ENCODE data around the gene PECR.
"Not testable (repeated sequence)": the region's sequence is repeated elsewhere in the genome, so short reads cannot be mapped to it uniquely, and the experiment has no call there.

PECR gene

GRCh38 chr2:216103213-216103612 lies 21.6 kb upstream of the PECR start:
- DNase-seq, result no peak

- no peak for DNase-seq
Measured at GRCh38 chr2:216101109-216101508, 19.5 kb upstream of the PECR start.

DNA sequence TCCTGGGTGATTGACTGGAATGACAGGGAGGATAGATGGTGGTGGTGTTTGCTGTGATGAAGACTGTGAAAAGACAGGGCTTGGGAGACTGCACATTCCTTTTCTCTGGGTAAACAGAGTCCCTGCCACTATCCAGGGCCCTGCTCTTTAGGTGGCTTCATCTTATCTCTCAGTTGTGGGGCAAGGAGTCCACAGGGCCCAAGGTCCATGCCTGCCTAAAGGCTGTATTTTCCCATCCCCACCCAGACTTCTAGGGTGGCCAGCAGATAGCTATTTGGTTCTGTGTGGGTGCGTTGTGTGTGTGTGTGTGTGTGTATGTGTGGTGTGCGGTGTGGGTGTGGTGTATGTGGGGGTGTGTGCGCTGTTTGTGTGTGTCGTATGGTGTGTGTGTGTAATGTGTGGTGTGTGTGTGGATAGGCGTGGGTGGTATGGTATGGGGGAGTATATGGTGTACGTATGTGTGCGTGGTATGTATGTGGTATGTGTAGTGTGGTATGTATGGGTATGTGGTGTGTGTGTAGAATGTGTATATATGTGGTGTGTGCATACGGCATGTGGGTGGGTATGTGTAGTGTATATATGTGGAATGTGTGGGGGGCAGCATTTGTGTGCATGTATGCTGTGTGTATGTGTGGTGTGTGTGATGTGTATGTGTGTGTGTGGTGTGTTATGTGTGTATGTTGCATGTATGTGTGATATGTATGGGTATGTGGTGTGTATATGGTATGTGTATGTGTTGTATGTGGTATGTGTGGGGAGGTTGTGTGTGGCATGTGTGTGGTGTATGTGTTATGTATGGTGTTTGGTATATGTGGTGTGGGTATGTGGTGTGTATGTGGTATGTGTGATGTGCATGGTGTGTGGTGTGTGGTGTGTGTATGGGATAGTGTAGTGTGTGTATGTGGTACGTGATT lies 17.1 kb upstream of the PECR start:
- DNase-seq, result no peak

- DNase-seq, result no peak
Measured at GRCh38 chr2:216094701-216095100, 13.1 kb upstream of the PECR start.

DNA sequence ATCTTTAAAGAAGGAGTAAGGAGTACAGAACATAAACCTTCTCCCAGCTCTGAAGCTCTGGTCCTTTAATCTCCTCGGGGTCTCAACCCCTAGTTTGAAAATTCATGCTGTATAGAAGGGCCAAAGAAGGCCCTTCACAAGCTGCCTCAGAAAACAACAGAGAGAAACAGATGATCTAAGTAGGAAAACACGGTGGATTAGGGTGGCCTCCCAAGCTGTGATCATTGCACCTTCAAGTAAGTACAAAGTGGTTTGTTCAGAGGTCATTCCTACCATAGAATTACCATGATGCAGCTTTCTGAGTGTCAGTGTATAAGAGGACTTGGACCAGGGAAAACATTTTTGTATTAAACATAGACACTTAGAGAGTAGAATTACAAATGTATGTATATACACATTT lies 11.0 kb upstream of the PECR start:
- DNase-seq, result no peak

- no peak for DNase-seq
Measured at GRCh38 chr2:216090369-216090786, 8.8 kb upstream of the PECR start.

GRCh38 chr2:216086207-216086893 lies 4.7 kb upstream of the PECR start:
- DNase-seq, result no peak

DNA sequence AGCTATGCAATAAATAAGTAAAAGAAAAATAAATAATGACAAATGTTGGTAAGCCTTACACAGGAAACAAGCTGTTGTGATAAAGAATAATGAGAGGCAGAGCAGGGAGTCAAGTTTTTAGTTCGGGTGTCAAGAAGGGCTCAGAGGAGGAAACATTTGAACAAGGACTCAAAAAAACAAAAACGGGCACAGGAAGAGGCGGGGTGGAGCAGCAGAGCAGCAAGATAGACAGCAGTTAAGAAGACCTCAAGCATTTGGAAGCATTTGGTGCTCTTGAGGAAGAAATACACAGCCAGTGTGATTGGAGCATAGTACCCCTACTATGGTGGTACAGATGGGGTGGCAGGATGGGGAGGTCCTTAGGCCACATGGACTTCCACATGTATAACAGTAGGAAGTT lies 2.9 kb upstream of the PECR start:
- peak; percentile 35 for DNase-seq

GRCh38 chr2:216083464-216084281 lies 2.1 kb upstream of the PECR start:
- peak; percentile 96 for DNase-seq

DNA sequence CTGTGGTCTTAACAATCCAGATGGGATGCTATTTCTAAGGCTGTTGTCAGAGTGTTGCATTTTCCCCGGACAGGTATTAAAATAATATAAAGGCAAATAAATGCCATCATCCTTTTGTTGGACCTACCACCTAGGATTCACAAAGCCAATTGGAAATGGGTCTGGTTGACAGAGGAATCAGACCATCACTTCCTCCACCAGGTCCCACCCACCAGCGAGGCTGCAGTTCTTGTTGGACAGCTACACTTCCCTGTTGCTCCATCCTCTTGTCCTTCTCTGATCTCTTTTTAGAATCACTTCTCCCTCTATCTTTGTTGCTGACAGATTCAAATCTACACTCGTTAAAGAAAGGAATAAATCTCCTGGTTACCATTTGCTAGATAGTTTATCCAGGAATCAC lies 1.2 kb upstream of the PECR start:
- DNase-seq, result peak; percentile 69

DNA sequence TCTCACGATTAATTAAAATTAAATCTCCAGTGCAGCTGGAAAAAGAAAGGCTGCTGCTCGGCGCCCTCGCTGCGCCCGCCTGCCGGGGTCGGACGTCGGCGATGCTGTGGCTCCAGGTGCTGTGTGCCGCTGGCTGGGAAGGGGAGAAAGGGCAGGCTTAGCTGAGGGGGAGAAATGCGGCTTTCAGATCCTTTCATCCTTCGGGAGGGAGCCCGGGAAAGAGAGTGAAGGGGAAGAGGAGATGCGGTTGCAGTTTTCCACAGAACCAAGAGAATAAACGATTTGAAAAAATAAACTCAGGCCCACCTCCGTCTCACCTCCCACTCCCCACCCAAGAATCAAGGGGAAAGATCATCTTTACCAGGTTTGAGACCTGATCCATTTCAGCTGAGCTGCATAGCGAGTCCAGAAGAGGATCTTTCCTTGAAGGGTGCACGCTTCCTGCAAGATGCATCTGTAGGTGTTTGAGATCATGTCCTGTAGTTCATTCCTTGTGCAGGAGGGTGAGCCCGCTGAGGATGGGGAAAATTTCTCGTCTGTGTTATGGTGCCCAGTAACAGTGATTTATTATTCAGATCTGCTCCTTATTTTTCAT lies 605 bp upstream of the PECR start:
- peak; percentile 59 for DNase-seq

GRCh38 chr2:216081012-216081411 lies 597 bp downstream of the PECR start:
- no peak for DNase-seq

GRCh38 chr2:216080048-216080447 lies 1.6 kb downstream of the PECR start:
- DNase-seq, result not testable (repeated sequence)

- no peak for DNase-seq
Measured at GRCh38 chr2:216078776-216079175, 2.8 kb downstream of the PECR start.

DNA sequence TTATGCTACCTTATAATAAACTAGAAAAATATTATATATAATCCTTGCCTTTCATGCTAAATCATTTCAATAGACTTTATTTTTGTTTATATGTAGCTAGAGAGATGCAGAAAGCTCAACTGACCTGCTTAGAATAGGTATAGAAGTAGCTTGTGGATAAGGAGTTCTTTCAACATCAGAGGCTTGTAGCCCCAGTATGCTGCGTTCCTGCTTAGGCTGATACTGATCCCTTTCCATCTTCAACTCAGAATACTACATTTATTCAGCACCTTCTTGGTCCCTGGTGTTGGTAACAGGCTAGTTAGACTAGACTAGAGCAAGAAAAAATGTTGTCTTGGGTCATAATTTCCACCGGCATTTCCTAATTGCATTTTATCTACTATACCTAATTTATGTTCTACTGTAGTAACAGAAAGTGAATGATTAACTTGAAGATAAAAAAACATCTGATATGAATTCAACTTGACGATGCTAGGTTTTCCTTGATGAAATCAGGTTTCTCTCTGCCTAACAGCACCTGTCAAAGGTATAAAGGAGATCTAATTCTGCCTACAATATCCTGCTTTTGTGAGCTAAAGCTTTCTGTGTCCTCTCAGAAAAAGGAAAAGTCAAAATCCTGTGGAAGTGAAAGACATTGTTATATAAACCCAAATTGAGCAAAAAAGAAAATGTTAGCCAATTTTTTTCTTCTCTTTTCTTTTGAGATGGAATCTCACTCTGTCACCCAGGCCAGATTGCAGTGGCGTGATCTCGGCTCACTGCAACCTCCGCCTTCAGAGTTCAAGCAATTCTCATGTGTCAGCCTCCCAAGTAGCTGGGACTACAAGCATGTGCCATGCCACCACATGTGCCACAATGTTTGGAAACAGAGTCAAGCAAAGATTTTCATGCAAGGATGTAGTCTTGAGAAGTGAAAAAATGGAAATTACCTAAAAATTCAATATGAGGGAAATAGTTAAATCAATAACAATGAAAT lies 5.8 kb downstream of the PECR start:
- DNase-seq, result no peak

GRCh38 chr2:216074794-216075193 lies 6.8 kb downstream of the PECR start:
- no peak for DNase-seq

DNA sequence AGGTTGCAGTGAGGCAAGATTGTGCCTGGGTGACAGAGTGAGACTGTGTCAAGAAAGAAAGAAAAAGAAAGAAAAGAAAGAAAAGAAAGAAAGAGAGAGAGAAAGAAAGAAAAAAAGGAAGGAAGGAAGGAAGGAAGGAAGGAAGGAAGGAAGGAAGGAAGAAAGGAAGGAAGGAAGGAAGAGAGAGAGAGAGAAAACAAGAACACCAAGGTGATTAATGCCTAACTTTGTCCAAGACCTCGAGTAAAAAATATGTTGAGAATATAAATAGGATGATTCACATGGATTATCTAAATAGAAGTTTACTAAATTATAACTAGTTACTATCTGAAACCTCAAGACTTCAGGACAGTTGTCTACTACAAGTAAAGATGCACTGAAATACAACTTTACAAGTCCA lies 7.2 kb downstream of the PECR start:
- DNase-seq, result no peak

- no peak for DNase-seq
Measured at GRCh38 chr2:216073773-216074172, 7.8 kb downstream of the PECR start.

GRCh38 chr2:216072473-216072872 lies 9.1 kb downstream of the PECR start:
- DNase-seq, result no peak

GRCh38 chr2:216071111-216071851 lies 10.3 kb downstream of the PECR start:
- DNase-seq, result no peak

DNA sequence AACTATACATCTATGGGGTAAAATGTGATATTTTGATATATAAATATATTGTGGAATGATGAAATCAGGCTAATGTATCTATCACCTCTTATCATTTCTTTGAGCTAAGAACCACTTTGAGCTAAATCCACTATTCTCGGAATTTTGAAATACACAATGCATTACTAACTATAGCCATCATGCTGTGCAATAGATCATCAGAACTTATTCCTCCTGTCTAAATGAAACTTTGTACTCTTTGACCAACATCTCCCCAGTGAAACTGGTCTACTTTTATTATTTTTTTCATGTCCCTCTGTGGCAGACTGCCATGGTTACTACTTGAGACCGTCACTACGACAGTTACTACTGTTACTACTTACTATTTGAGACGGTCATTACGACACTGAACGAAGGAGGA lies 11.4 kb downstream of the PECR start:
- no peak for DNase-seq
